Hepatocyte (in vitro differentiated cells): Measurements from ENCODE around the gene NUP133.

Experiments
- CTCF ChIP-seq: fragments of 200-600 bp; sonication (generic); IDR thresholded peaks from 2 replicates; pipeline ENCODE4 v1.5.1; 2016; ENCODE audit warnings: antibody characterized with exemption, mild to moderate bottlenecking; ENCODE audit not compliant: poor library complexity
- EZH2 ChIP-seq: fragments of 200-600 bp; sonication (generic); IDR thresholded peaks from 2 replicates; pipeline ENCODE4 v1.6.1; 2016; ENCODE audit warnings: antibody characterized with exemption, mild to moderate bottlenecking, borderline replicate concordance
- EZH2phosphoT487 ChIP-seq: fragments of 200-600 bp; sonication (generic); IDR thresholded peaks from one replicate; pipeline ENCODE4 v1.6.1; 2018; ENCODE audit warnings: antibody characterized with exemption, mild to moderate bottlenecking, low read depth, moderate library complexity; ENCODE audit not compliant: unreplicated experiment, severe bottlenecking

DNA sequence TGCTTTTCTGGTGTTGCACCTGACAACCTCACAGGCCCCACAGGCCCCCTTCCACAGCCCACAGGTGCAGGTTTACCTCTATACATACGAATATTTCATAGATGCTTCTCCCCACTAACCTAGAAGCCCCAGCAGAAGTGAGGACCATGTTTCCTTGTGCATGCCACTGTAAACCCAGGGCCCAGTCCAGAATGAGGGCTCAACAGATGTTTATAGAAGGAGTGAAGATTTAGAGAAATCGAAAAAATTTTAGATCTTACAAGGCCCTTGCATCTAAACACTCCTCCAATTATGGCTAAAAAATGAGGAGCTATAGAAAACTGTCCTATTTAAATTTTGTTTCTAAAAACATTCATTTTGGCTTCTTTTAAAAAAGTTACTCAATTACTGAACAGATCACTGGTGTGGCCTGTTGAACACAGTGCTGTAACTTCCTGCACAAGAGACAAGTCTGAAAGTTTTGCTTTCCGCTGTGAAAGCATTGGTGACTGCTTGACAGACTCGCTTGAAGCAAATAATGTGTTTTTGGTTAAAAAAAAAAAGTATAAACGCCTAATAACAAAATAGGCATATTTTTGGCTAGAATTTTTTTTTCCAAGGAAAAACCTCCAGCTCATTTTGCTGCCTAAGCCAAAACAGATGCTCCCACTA, 49.2 kb upstream of the NUP133 start:
- TF ChIP-seq EZH2phosphoT487: no peak
- no peak for TF ChIP-seq EZH2
- no peak for TF ChIP-seq CTCF
